Keratinocyte (primary cell): Measurements from ENCODE around the gene DEGS2. TPM values are rescaled to one million over a fixed set of nuclear protein-coding genes. Genes with fewer than 3 reads are reported as not detected.

ENCODE experiments used
- DNase-seq: peaks from one replicate; pipeline ENCODE4 v3.0.0-alpha.2; 2011; ENCODE audit warnings: low read depth, missing footprints, low spot score
- FAIRE-seq: peaks from 2 replicates; lab custom pipeline; 2011; peaks lifted over from hg19 to GRCh38; lab: Jason Lieb, UNC
- H2AFZ ChIP-seq: 2 replicates; pipeline ENCODE4 v1.6.0; 2012; ENCODE audit warnings: low read length, control low read depth, inconsistent platforms; ENCODE audit not compliant: control insufficient read depth
- H3K27ac ChIP-seq: 2 replicates; pipeline ENCODE4 v1.5.1; 2011; ENCODE audit warnings: low read length; ENCODE audit not compliant: control insufficient read depth, insufficient read depth
- H3K27me3 ChIP-seq: 3 replicates; pipeline ENCODE4 v1.6.0; 2011; ENCODE audit warnings: low read length; ENCODE audit not compliant: control insufficient read depth, insufficient read depth; ENCODE audit errors: extremely low read depth
- H3K36me3 ChIP-seq, 2 experiments: 2 replicates in 1 of 2; 3 replicates in 1 of 2; pipeline ENCODE4 v1.5.1; 2011; ENCODE audit warnings: low read length in 2 of 2, mild to moderate bottlenecking in 1 of 2; ENCODE audit not compliant: control insufficient read depth in 2 of 2, insufficient read depth in 2 of 2; ENCODE audit errors: extremely low read depth in 1 of 2
- H3K4me1 ChIP-seq: 3 replicates; pipeline ENCODE4 v1.5.1; 2011; ENCODE audit warnings: low read length; ENCODE audit not compliant: control insufficient read depth, insufficient read depth; ENCODE audit errors: extremely low read depth
- H3K4me2 ChIP-seq: 3 replicates; pipeline ENCODE4 v1.6.0; 2011; ENCODE audit warnings: low read depth, low read length; ENCODE audit not compliant: control insufficient read depth, insufficient read depth; ENCODE audit errors: extremely low read depth
- H3K4me3 ChIP-seq, 3 experiments: fragments of 200-600 bp in 1 of 3; sonication (generic) in 1 of 3; 2 replicates in 2 of 3; 3 replicates in 1 of 3; pipeline ENCODE4 v1.5.1; 2011 to 2016; ENCODE audit warnings: low read length in 3 of 3, mild to moderate bottlenecking in 3 of 3, control low read depth in 2 of 3, inconsistent platforms in 1 of 3, low read depth in 1 of 3, mixed read lengths in 1 of 3, mixed run types in 1 of 3, moderate library complexity in 1 of 3; ENCODE audit not compliant: control insufficient read depth in 2 of 3, insufficient read depth in 2 of 3; ENCODE audit errors: extremely low read depth in 1 of 3
- H3K79me2 ChIP-seq: 2 replicates; pipeline ENCODE4 v1.6.0; 2012; ENCODE audit warnings: low read length; ENCODE audit not compliant: control insufficient read depth, insufficient read depth
- H3K9ac ChIP-seq: 3 replicates; pipeline ENCODE4 v1.6.0; 2011; ENCODE audit warnings: low read length; ENCODE audit not compliant: control insufficient read depth, insufficient read depth; ENCODE audit errors: extremely low read depth
- H3K9me1 ChIP-seq: 3 replicates; pipeline ENCODE4 v1.6.0; 2011; ENCODE audit warnings: low read length; ENCODE audit not compliant: control insufficient read depth, insufficient read depth; ENCODE audit errors: extremely low read depth
- H3K9me3 ChIP-seq: 2 replicates; pipeline ENCODE4 v1.5.1; 2012; ENCODE audit warnings: low read depth, low read length; ENCODE audit not compliant: control insufficient read depth
- H4K20me1 ChIP-seq: 3 replicates; pipeline ENCODE4 v1.6.0; 2011; ENCODE audit warnings: low read length; ENCODE audit not compliant: control insufficient read depth, insufficient read depth; ENCODE audit errors: extremely low read depth
- CTCF ChIP-seq, 3 experiments: IDR thresholded peaks in 1 of 3; conservative IDR thresholded peaks in 1 of 3; optimal IDR thresholded peaks in 1 of 3; 2 replicates in 2 of 3; 3 replicates in 1 of 3; pipeline versions ENCODE3 to v1.5.1; 2011; ENCODE audit warnings: low read length in 3 of 3, mild to moderate bottlenecking in 3 of 3, moderate library complexity in 2 of 3, control low read depth in 1 of 3, inconsistent platforms in 1 of 3; ENCODE audit not compliant: insufficient read depth in 2 of 3; ENCODE audit errors: extremely low read depth in 1 of 3
- EZH2 ChIP-seq: IDR thresholded peaks from one replicate; pipeline ENCODE4 v1.6.1; 2012; ENCODE audit warnings: inconsistent platforms, mild to moderate bottlenecking, low read length, moderate library complexity
- dilution Hi-C: fragments of 300-500 bp; cut with MboI; formaldehyde crosslinking; loops from one replicate; pipeline ENCODE4 v1.7.0; 2020; ENCODE audit warnings: low sequenced_read_pairs; ENCODE audit not compliant: extremely low pct_ligation_motif_present
- polyA plus RNA-seq, 5 experiments: library from polyadenylated mRNA; depleted of rRNA in 3 of 5; stranded (reverse) in 3 of 5; stranded (forward) in 1 of 5; unstranded in 1 of 5; fragments of >200 nt; gene quantifications; 1 replicate in 1 of 5; 2 replicates in 3 of 5; 3 replicates in 1 of 5; pipeline versions ENCODE4 v1.2.1 to v1.2.3, GENCODE V29; 2011 to 2012; ENCODE audit warnings: missing spikeins in 2 of 5, low read depth in 1 of 5, low replicate concordance in 1 of 5

DEGS2 gene
- polyA plus RNA-seq, 1 donor (not counting 4 experiments of a cell fraction or from before 2014, with no cell fraction given), result 0.46 TPM

GRCh38 chr14:100111931-100112704, 47.3 kb downstream of the DEGS2 start:
- Histone ChIP-seq H3K4me2 (no peak overlapping the region), H3K27me3 (no peaks in the 10 kb centered on the region), H3K4me3 (no peak overlapping the region), H3K9ac (no peak overlapping the region), H3K4me1 (peaks cover 15% of the 10 kb centered on the region), H3K36me3 (no peaks in the 10 kb centered on the region), H3K9me1 (no peaks in the 10 kb centered on the region), H3K9me3 (no peaks in the 10 kb centered on the region), H2AFZ (no peak overlapping the region), H3K79me2 (no peaks in the 10 kb centered on the region), H3K27ac (no peak overlapping the region), H4K20me1 (no peaks in the 10 kb centered on the region)
- TF ChIP-seq CTCF (optimal IDR thresholded peaks at IDR 0.05 in 1 of 3, IDR thresholded peaks at IDR 0.05 in 1 of 3, conservative IDR thresholded peaks at IDR 0.05 in 1 of 3; ENCODE audit: extremely low read depth in 1 of 3, insufficient read depth in 2 of 3, low read length in 3 of 3) (no peak), EZH2 (no peak)
- FAIRE-seq (no peak), DNase-seq (no peak)
- dilution Hi-C loops, result no loop called here

- Histone ChIP-seq H3K4me2 (no peak overlapping the region), H3K36me3 (no peaks in the 10 kb centered on the region), H3K27me3 (no peaks in the 10 kb centered on the region), H4K20me1 (no peaks in the 10 kb centered on the region), H3K79me2 (no peaks in the 10 kb centered on the region), H3K9me3 (no peaks in the 10 kb centered on the region), H2AFZ (no peak overlapping the region), H3K4me3 (no peak overlapping the region), H3K9ac (no peak overlapping the region), H3K9me1 (no peaks in the 10 kb centered on the region), H3K4me1 (peaks cover 22% of the 10 kb centered on the region), H3K27ac (no peak overlapping the region)
- FAIRE-seq (no peak), DNase-seq (no peak)
- TF ChIP-seq CTCF (optimal IDR thresholded peaks at IDR 0.05 in 1 of 3, IDR thresholded peaks at IDR 0.05 in 1 of 3, conservative IDR thresholded peaks at IDR 0.05 in 1 of 3; ENCODE audit: extremely low read depth in 1 of 3, insufficient read depth in 2 of 3, low read length in 3 of 3), result no peak
- TF ChIP-seq EZH2, result no peak
- dilution Hi-C loops, result no loop called here
Observed at GRCh38 chr14:100110816-100111215, 48.6 kb downstream of the DEGS2 start.
